OCI-LY3 (cell line): Measurements from ENCODE around the gene UNC79.

Experiments used
- H2AFZ ChIP-seq: fragments of 200-600, 300-600 bp; shearing (Covaris generic); 2 replicates; pipeline ENCODE4 v1.6.0; 2014; ENCODE audit warnings: antibody characterized with exemption, low read depth, low read length
- H3K27ac ChIP-seq: fragments of 200-600, 300-600 bp; sonication (generic); 2 replicates; pipeline ENCODE4 v1.5.1; 2014; ENCODE audit warnings: mild to moderate bottlenecking, low read length, moderate library complexity, mixed read lengths
- H3K27me3 ChIP-seq: fragments of 200-600, 300-600 bp; sonication (generic); 2 replicates; pipeline ENCODE4 v1.6.1; 2014; ENCODE audit warnings: low read depth, low read length, mixed read lengths
- H3K36me3 ChIP-seq: fragments of 200-600, 300-600 bp; sonication (generic); replicated peaks from 2 replicates; pipeline ENCODE3; 2014; ENCODE audit warnings: low read depth, low read length, mixed read lengths
- H3K4me1 ChIP-seq: fragments of 300-600, 200-600 bp; sonication (generic); 2 replicates; pipeline ENCODE4 v1.6.1; 2014; ENCODE audit warnings: low read length, mixed read lengths
- H3K4me2 ChIP-seq: fragments of 200-600, 300-600 bp; sonication (generic); 2 replicates; pipeline ENCODE4 v1.6.1; 2014; ENCODE audit warnings: low read length, mixed read lengths
- H3K4me3 ChIP-seq: fragments of 300-600, 200-600 bp; sonication (generic); 2 replicates; pipeline ENCODE4 v1.5.1; 2014; ENCODE audit warnings: antibody characterized with exemption, mild to moderate bottlenecking, low read length, moderate library complexity
- H3K79me2 ChIP-seq: fragments of 300-600, 200-600 bp; shearing (Covaris generic); 2 replicates; pipeline ENCODE4 v1.6.1; 2014; ENCODE audit warnings: mild to moderate bottlenecking, low read length, mixed read lengths
- H3K9ac ChIP-seq: fragments of 300-600, 200-600 bp; shearing (Covaris generic); 2 replicates; pipeline ENCODE4 v1.6.0; 2014; ENCODE audit warnings: mild to moderate bottlenecking, low read length, moderate library complexity
- H3K9me3 ChIP-seq: fragments of 200-600, 300-600 bp; shearing (Covaris generic); 2 replicates; pipeline ENCODE4 v1.6.1; 2014; ENCODE audit warnings: low read length, mixed read lengths; ENCODE audit not compliant: insufficient read depth
- H4K20me1 ChIP-seq: fragments of 200-600, 300-600 bp; sonication (generic); 2 replicates; pipeline ENCODE4 v1.6.1; 2016; ENCODE audit warnings: low read length, mixed read lengths; ENCODE audit not compliant: insufficient read depth
- CTCF ChIP-seq: fragments of 200-600, 300-600 bp; sonication (generic); IDR thresholded peaks from 2 replicates; pipeline ENCODE4 v1.5.1; 2014; ENCODE audit warnings: antibody characterized with exemption, low read length, low read depth
- EZH2phosphoT487 ChIP-seq: fragments of 200-600 bp; shearing (Covaris generic); IDR thresholded peaks from 2 replicates; pipeline ENCODE4 v1.6.1; 2018; ENCODE audit warnings: antibody characterized with exemption, mixed run types, low read depth

UNC79 gene

GRCh38 chr14:93525696-93526451 is 95.1 kb downstream of the UNC79 start:
- Histone ChIP-seq H3K4me1 (peaks cover 16% of the 10 kb centered on the region), H3K4me3 (no peak overlapping the region), H4K20me1 (no peaks in the 10 kb centered on the region), H3K27ac (no peak overlapping the region), H3K9ac (no peak overlapping the region), H3K4me2 (no peak overlapping the region), H3K79me2 (no peaks in the 10 kb centered on the region), H3K27me3 (no peaks in the 10 kb centered on the region), H2AFZ (no peak overlapping the region), H3K9me3 (peaks cover 11% of the 10 kb centered on the region), H3K36me3 (no peaks in the 10 kb centered on the region)
- TF ChIP-seq CTCF (no peak), EZH2phosphoT487 (no peak)

- H3K9ac ChIP-seq = no peak overlapping the region
- peak overlapping the region; percentile 57 for H3K4me2 ChIP-seq
- peak overlapping the region; percentile 50; the same call in 1 of the 2 replicates for H2AFZ ChIP-seq
- H3K9me3 ChIP-seq = peaks cover 6% of the 10 kb centered on the region; the same call in 1 of the 2 replicates
- no peaks in the 10 kb centered on the region for H3K36me3 ChIP-seq
- H3K4me3 ChIP-seq = peak overlapping the region; percentile 28
- H3K79me2 ChIP-seq = no peaks in the 10 kb centered on the region
- H3K27ac ChIP-seq = peak overlapping the region; percentile 19
- H4K20me1 ChIP-seq = no peaks in the 10 kb centered on the region
- H3K4me1 ChIP-seq = peaks cover 27% of the 10 kb centered on the region
- no peak for TF ChIP-seq EZH2phosphoT487
- no peak for TF ChIP-seq CTCF
- H3K27me3 ChIP-seq = no peaks in the 10 kb centered on the region
Measured at GRCh38 chr14:93527203-93527607, 96.5 kb downstream of the UNC79 start.

GRCh38 chr14:93528884-93529558 is 98.3 kb downstream of the UNC79 start:
- Histone ChIP-seq H3K4me3 (no peak overlapping the region), H3K36me3 (no peaks in the 10 kb centered on the region), H3K4me1 (peaks cover 40% of the 10 kb centered on the region), H3K9me3 (0 out of 2 replicates have a peak, but pooled peaks cover 2% of the 10 kb centered on the region), H3K27ac (no peak overlapping the region), H3K9ac (no peak overlapping the region), H2AFZ (no peak overlapping the region), H4K20me1 (no peaks in the 10 kb centered on the region), H3K4me2 (no peak overlapping the region), H3K27me3 (no peaks in the 10 kb centered on the region), H3K79me2 (no peaks in the 10 kb centered on the region)
- no peak for TF ChIP-seq EZH2phosphoT487
- no peak for TF ChIP-seq CTCF

GRCh38 chr14:93531644-93532043 is 100.9 kb downstream of the UNC79 start:
- H3K79me2 ChIP-seq = no peaks in the 10 kb centered on the region
- no peaks in the 10 kb centered on the region for H3K27me3 ChIP-seq
- H3K36me3 ChIP-seq = no peaks in the 10 kb centered on the region
- no peak overlapping the region for H3K4me3 ChIP-seq
- no peaks in the 10 kb centered on the region for H4K20me1 ChIP-seq
- no peaks in the 10 kb centered on the region for H3K9me3 ChIP-seq
- no peak overlapping the region for H2AFZ ChIP-seq
- no peak overlapping the region for H3K9ac ChIP-seq
- peak overlapping the region; percentile 3; the same call in 1 of the 2 replicates for H3K4me2 ChIP-seq
- no peak overlapping the region for H3K27ac ChIP-seq
- H3K4me1 ChIP-seq = peaks cover 45% of the 10 kb centered on the region
- TF ChIP-seq CTCF (no peak), EZH2phosphoT487 (no peak)
